WERI-Rb-1 (cell line): Measurements from ENCODE around the gene SECTM1.

Experiments used
- DNase-seq: peaks from one replicate; pipeline ENCODE4 v3.0.0-alpha.2; 2020
- H3K27ac ChIP-seq: fragments of 250-450 bp; sonication (Bioruptor Pico); 2 replicates; pipeline ENCODE4 v1.5.1; 2020; ENCODE audit warnings: mild to moderate bottlenecking, moderate library complexity
- H3K27me3 ChIP-seq: fragments of 250-450 bp; sonication (Bioruptor Pico); 2 replicates; pipeline ENCODE4 v1.5.1; 2021; ENCODE audit warnings: mild to moderate bottlenecking, low read depth, moderate library complexity; ENCODE audit not compliant: insufficient read depth, severe bottlenecking
- H3K36me3 ChIP-seq: fragments of 250-450 bp; sonication (Bioruptor Pico); 2 replicates; pipeline ENCODE4 v1.5.1; 2020; ENCODE audit warnings: mild to moderate bottlenecking, moderate library complexity
- H3K4me3 ChIP-seq: 2 replicates; pipeline ENCODE4 v1.5.1; 2011; ENCODE audit warnings: low read depth, mild to moderate bottlenecking, control low read depth, low read length
- H3K9me3 ChIP-seq: fragments of 250-450 bp; sonication (Bioruptor Pico); 2 replicates; pipeline ENCODE4 v1.5.1; 2021; ENCODE audit warnings: mild to moderate bottlenecking, moderate library complexity; ENCODE audit not compliant: severe bottlenecking
- CTCF ChIP-seq: IDR thresholded peaks from 2 replicates; pipeline ENCODE4 v1.5.1; 2011; ENCODE audit warnings: low read depth, mild to moderate bottlenecking, control low read depth, inconsistent platforms, low read length

SECTM1 gene

GRCh38 chr17:82353484-82353883 lies 19.9 kb upstream of the SECTM1 start:
- H3K27ac ChIP-seq = no peak overlapping the region
- H3K9me3 ChIP-seq = no peaks in the 10 kb centered on the region
- no peaks in the 10 kb centered on the region for H3K27me3 ChIP-seq
- DNase-seq = no peak
- TF ChIP-seq CTCF = no peak
- no peaks in the 10 kb centered on the region for H3K36me3 ChIP-seq
- H3K4me3 ChIP-seq = no peak overlapping the region

- peak; percentile 96 for DNase-seq
- Histone ChIP-seq H3K27me3 (no peaks in the 10 kb centered on the region), H3K4me3 (no peak overlapping the region), H3K27ac (peak overlapping the region; percentile 17; the same call in 1 of the 2 replicates), H3K9me3 (no peaks in the 10 kb centered on the region), H3K36me3 (no peaks in the 10 kb centered on the region)
- TF ChIP-seq CTCF = peak; percentile 99
These were observed 18.3 kb upstream of the SECTM1 start for GRCh38 chr17:82351713-82352488.

GRCh38 chr17:82351254-82351712 lies 17.7 kb upstream of the SECTM1 start:
- TF ChIP-seq CTCF = no peak
- H3K36me3 ChIP-seq = no peaks in the 10 kb centered on the region
- no peaks in the 10 kb centered on the region for H3K27me3 ChIP-seq
- H3K9me3 ChIP-seq = no peaks in the 10 kb centered on the region
- no peak overlapping the region for H3K27ac ChIP-seq
- DNase-seq = no peak
- no peak overlapping the region for H3K4me3 ChIP-seq

- H3K9me3 ChIP-seq = no peaks in the 10 kb centered on the region
- H3K27ac ChIP-seq = no peak overlapping the region
- H3K36me3 ChIP-seq = no peaks in the 10 kb centered on the region
- H3K4me3 ChIP-seq = no peak overlapping the region
- H3K27me3 ChIP-seq = no peaks in the 10 kb centered on the region
- no peak for DNase-seq
- no peak for TF ChIP-seq CTCF
These were observed 16.8 kb upstream of the SECTM1 start for GRCh38 chr17:82350182-82351030.

GRCh38 chr17:82349287-82349701 lies 15.7 kb upstream of the SECTM1 start:
- Histone ChIP-seq H3K36me3 (no peaks in the 10 kb centered on the region), H3K27ac (no peak overlapping the region), H3K27me3 (no peaks in the 10 kb centered on the region), H3K9me3 (no peaks in the 10 kb centered on the region), H3K4me3 (no peak overlapping the region)
- no peak for TF ChIP-seq CTCF
- no peak for DNase-seq
